GM21528 (cell line): Measurements from ENCODE around the gene PGRMC1.
"Not testable (repeated sequence)": the region's sequence is repeated elsewhere in the genome, so short reads cannot be mapped to it uniquely, and the experiment has no call there.

ENCODE experiments used
- ATAC-seq: cut with Tn5 transposase; IDR thresholded peaks from one replicate; pipeline ENCODE4 v1.9.1; 2021; ENCODE audit warnings: mild to moderate bottlenecking, moderate library complexity; ENCODE audit not compliant: unreplicated experiment, low FRiP score

The PGRMC1 gene

DNA sequence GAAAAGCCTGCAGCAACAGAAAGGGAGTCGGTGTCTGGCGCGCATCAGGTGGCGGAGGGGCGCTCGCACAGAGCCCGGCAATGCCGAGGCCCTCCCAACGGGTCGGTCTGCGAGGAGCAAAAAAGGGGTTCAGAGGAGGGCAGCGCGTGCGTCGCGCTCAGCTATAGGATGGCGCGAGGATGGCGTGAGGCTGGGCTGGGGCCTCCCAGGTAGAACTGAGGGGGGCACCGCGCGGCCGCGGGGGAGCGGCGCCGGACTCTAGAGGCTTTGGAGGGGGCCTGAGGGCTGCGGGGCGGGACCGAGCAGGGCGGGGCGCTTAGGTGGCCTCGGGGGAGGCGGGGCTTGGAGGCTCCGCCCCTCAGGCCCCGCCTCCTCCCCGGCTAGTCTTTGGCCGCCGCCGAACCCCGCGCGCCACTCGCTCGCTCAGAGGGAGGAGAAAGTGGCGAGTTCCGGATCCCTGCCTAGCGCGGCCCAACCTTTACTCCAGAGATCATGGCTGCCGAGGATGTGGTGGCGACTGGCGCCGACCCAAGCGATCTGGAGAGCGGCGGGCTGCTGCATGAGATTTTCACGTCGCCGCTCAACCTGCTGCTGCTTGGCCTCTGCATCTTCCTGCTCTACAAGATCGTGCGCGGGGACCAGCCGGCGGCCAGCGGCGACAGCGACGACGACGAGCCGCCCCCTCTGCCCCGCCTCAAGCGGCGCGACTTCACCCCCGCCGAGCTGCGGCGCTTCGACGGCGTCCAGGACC is at the start of gene PGRMC1:
Gene PGRMC1, plus strand, starts transcription at position 414 of the 751 bp plus-strand sequence. Its CDS starts 79 bp downstream, at position 493.
- peak; percentile 96 for ATAC-seq

DNA sequence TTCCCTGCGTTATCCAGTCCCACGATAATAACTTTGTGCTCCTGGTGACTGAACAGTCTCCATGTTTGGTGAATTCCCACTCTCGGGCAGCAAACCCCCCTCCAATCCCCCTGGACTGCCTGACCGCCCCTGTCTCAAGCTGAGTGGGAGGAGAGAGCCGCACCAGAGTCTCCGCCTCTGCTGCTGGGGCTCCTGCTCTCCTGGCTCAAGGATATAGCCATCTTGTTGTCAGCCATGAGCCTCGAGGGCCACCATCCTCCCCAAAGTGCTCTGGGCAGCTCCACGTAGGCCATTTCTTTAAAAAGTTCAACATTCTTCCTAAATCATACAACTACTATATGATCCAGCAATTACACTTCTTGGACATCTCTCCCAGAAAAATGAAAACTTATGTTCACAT is 49.3 kb upstream of the PGRMC1 start:
- ATAC-seq: no peak

- no peak for ATAC-seq
These were observed 48.8 kb upstream of the PGRMC1 start for GRCh38 chrX:119187298-119187697.

- ATAC-seq: no peak
These were observed 47.0 kb upstream of the PGRMC1 start for GRCh38 chrX:119189115-119189514.

DNA sequence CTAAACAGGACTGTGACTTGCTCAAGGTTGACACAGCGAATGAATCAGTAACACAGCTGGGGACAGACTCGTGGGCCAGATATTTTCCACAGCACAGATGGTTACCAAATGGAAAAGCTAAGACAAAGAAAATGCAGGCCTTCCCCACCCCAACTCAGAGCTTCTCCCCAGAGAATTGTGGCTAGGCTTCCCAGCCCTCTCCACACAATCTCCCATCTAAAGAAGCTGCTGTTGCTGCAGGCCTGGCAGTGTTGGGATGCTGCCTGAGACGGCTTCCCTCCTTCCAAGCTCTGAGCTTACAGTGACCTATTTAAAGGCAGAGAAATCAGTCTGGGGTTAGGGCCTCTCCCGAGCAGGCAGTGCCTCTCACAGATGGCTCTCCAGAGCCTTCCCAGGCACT is 46.5 kb upstream of the PGRMC1 start:
- ATAC-seq: no peak

DNA sequence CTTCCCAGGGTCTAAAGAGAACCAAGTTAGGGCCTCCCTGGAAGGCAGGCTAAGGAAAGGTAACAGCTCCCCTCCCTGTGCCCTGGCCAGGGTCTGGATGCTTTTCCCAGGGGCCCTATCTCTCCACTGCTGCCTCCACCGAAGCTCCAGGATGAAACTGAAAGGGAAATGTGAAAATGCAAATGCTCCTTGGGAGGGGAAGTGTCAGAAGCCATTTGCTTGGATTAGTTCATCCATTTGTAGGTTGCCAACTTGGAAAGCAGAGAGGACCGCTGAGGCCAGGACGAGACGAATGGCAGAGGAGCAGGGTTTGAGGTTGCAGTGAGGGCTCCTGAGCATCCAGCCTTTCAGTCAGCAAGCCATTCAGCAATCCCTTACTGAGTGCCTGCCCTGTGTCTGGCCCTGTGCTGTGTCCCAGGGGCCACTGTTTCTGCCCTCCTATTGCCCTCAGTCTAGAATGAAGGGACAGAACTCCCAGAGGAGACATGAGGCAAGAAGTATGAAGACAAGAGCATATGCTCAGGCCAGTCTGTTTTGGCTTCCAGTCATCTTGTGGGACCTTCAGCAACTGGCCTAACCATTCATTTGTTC is 45.9 kb upstream of the PGRMC1 start:
- ATAC-seq: no peak

GRCh38 chrX:119190831-119191230 is 45.3 kb upstream of the PGRMC1 start:
- ATAC-seq: no peak

DNA sequence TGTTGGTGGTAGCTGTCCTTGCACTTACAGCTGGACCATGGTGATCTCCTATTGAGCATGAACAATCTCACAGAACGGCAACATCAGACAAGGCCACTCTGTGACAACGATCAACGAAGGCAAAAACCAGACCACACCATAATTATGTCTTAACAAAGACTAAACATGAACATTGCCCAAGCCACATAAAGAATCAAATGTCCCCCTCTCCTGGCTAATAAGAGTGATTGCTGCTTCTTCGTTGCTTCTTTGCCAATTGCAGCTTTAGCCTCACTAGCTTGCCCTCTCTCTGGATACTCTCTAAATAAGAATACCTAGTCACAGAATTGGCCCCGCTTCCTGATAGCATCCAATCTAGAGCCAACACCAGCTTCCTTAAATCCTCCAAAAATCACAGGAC is 41.5 kb upstream of the PGRMC1 start:
- ATAC-seq: no peak

DNA sequence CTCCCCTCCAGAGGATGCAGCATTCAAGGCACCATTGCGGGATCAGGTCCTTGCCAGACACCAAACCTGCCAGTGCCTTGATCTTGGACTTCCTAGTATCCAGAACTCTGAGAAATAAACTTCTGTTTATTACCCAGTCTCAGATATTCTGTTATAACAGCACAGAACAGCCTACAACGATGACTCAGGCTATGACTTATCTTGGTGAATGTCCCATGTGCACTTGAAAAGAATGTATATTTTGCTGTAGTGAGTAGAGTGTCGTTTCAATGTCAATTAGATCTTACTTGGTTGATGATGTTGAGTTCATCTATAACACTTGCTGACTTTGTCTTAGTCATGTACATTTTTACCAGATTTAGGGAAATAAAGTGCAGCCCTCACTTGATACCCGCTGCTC is 34.5 kb upstream of the PGRMC1 start:
- no peak for ATAC-seq

DNA sequence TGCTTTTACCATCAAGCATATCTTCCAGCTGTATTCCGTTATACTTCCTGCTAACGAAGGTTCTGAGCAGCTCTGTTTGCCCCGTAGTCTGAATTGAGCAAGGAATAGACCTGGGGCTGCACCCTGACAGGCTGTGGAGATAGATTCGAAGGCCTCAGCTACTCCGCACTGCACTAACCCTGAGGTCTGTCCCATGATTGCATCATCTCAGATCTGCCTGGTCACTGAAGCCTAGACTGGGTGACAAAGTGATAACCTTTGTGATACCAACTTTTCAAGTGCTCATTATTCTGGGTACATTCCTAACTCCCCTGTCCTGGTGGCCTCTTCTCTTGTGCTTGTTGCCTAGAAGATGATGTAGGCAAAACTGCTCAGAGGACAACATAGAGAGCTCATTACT is 29.9 kb upstream of the PGRMC1 start:
- no peak for ATAC-seq

DNA sequence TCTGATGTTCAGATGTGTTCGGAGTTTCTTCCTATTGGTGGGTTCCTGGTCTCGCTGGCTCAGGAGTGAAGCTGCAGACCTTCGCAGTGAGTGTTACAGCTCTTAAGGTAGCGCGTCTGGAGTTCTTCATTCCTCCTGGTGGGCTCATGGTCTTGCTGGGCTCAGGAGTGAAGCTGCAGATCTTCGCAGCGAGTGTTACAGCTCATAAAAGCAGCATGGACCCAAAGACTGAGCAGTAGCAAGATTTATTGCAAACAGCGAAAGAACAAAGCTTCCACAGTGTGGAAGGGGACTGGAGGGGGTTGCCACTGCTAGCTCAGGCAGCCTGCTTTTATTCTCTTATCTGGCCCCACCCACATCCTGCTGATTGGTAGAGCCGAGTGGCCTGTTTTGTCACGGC is 28.6 kb upstream of the PGRMC1 start:
- not testable (repeated sequence) for ATAC-seq

GRCh38 chrX:119208401-119209057 is 27.6 kb upstream of the PGRMC1 start:
- no peak for ATAC-seq

GRCh38 chrX:119210931-119211648 is 25.0 kb upstream of the PGRMC1 start:
- ATAC-seq: not testable (repeated sequence)

- ATAC-seq: no peak
These were observed 24.5 kb upstream of the PGRMC1 start for GRCh38 chrX:119211649-119212014.

- ATAC-seq: no peak
These were observed 17.9 kb upstream of the PGRMC1 start for GRCh38 chrX:119218198-119218597.

GRCh38 chrX:119222932-119223331 is 13.2 kb upstream of the PGRMC1 start:
- no peak for ATAC-seq

DNA sequence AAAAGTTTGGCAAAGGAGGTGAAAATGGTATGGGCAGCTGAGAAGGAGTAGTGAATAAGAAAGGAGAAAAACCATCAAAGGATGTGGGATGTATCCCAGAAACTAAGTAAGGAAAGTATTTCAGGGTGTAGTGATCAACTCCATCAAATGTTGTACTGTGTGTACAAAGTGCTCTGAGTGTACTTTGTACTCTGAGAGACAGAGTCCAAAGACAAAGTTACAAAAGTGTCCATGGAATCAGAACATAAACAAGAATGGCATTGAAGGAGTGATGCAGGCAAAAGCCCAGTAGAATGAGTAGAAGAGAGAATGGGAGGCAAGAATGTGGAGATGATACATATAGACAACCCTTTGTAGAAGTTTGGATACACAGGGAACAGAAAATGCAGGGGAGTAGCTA is 12.3 kb upstream of the PGRMC1 start:
- ATAC-seq: no peak

- ATAC-seq: no peak
These were observed 9.6 kb upstream of the PGRMC1 start for GRCh38 chrX:119226446-119226845.

- no peak for ATAC-seq
These were observed 7.4 kb upstream of the PGRMC1 start for GRCh38 chrX:119228512-119229252.

DNA sequence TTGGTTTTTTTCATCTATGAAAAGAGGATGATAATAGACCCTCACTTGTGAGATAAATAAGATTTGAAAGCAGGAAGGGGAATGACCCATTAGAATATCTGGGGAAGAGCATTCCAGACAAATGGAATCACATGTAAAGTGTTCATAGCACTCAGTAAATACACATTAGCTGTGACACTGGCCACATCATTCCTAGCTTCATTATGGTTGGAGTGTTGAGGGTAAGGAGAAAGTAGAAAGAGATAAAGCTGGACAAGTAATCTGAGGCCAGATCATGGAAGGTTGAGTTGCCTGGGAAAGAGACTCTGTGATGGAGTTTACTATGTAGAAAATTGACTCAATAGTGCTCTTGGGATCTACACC is 6.9 kb upstream of the PGRMC1 start:
- ATAC-seq: no peak

DNA sequence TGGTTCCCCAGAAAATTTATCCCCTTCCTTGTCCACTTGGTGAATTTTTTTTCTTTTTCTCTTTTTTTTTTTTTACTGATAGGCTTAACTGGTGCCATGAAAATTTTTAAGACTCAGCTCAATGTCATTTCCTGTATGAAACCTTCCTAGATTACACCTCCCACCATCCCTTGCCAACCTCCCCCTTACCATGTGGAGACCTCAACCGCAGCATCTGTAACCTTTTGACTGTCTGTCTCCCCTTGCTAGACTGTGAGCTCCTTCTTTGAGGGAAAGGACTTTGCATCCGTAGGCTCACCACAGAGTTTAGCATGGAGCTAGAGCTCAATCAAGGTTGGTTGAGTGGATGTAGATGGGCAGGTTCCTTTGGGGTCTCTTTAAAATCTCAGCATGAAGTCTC is 5.2 kb upstream of the PGRMC1 start:
- no peak for ATAC-seq
